GM12878 (cell line): ENCODE measurements around the gene BTBD1. TPM values are rescaled to one million over a fixed set of nuclear protein-coding genes. Genes with fewer than 3 reads are reported as not detected.

Source experiments
- ATAC-seq: fragments of 200-7000 bp; cut with Tn5 transposase; 3 replicates; pipeline ENCODE4 v1.9.1; 2020; ENCODE audit warnings: mild to moderate bottlenecking, moderate library complexity
- BruUV-seq: library from RNA; stranded (reverse); fragments of 400-500 nt; replicated peaks from 2 replicates; lab custom pipeline; 2021; lab: Mats Ljungman, UMichigan
- CTCF ChIA-PET: fragments of 300-600 bp; sonication (Branson Sonifier 250); formaldehyde crosslinking; extraction: SDS; loops from one replicate; lab custom pipeline; 2021; ENCODE audit warnings: inconsistent platforms; lab: Yijun Ruan, JAX
- POLR2A ChIA-PET: fragments of 350-600 bp; formaldehyde crosslinking; extraction: SDS; loops from one replicate; lab custom pipeline; 2021; ENCODE audit warnings: inconsistent platforms; lab: Charles Lee
- RAD21 ChIA-PET: fragments of 300-600 bp; sonication (Branson Sonifier 250); formaldehyde crosslinking; loops from one replicate; lab custom pipeline; 2023; ENCODE audit warnings: antibody characterized with exemption; ENCODE audit not compliant: unreplicated experiment; lab: Charles Lee
- SMC1A ChIA-PET: fragments of 300-600 bp; sonication (Branson Sonifier 250); formaldehyde crosslinking; loops from one replicate; lab custom pipeline; 2023; ENCODE audit not compliant: unreplicated experiment, uncharacterized antibody; lab: Charles Lee
- DNase-seq: peaks from one replicate; pipeline ENCODE4 v3.0.0-alpha.2; 2011; ENCODE audit warnings: low read depth, low spot score
- FAIRE-seq: peaks from 3 replicates; lab custom pipeline; 2011; peaks lifted over from hg19 to GRCh38; lab: Jason Lieb, UNC
- H2AFZ ChIP-seq: 2 replicates; pipeline ENCODE4 v1.6.0; 2011; ENCODE audit warnings: low read depth, low read length, control low read depth; ENCODE audit not compliant: control insufficient read depth
- H3K27ac ChIP-seq: 2 replicates; pipeline ENCODE4 v1.5.1; 2011; ENCODE audit warnings: control low read depth; ENCODE audit not compliant: control insufficient read depth, insufficient read depth
- H3K27me3 ChIP-seq, 2 experiments: replicated peaks in 1 of 2; 2 replicates each; pipeline versions ENCODE4 v1.6.0 to v1.6.1; 2011; ENCODE audit warnings: low read length in 1 of 2; ENCODE audit not compliant: control insufficient read depth in 2 of 2, insufficient read depth in 2 of 2
- H3K36me3 ChIP-seq, 2 experiments: 2 replicates each; pipeline ENCODE4 v1.5.1; 2011; ENCODE audit warnings: low read length in 1 of 2; ENCODE audit not compliant: control insufficient read depth in 2 of 2, insufficient read depth in 2 of 2
- H3K4me1 ChIP-seq: 2 replicates; pipeline ENCODE4 v1.6.1; 2011; ENCODE audit warnings: mild to moderate bottlenecking, low read length, moderate library complexity, mixed read lengths; ENCODE audit not compliant: control insufficient read depth, insufficient read depth
- H3K4me2 ChIP-seq: 2 replicates; pipeline ENCODE4 v1.6.0; 2011; ENCODE audit warnings: control low read depth; ENCODE audit not compliant: control insufficient read depth, insufficient read depth
- H3K4me3 ChIP-seq: fragments of 200-600 bp; sonication (generic); 2 replicates; pipeline ENCODE4 v1.5.1; 2016
- H3K79me2 ChIP-seq: 2 replicates; pipeline ENCODE4 v1.6.0; 2011; ENCODE audit warnings: low read length; ENCODE audit not compliant: control insufficient read depth, insufficient read depth
- H3K9ac ChIP-seq: 2 replicates; pipeline ENCODE4 v1.8.0; 2011; ENCODE audit warnings: low read length, control low read depth, mixed read lengths; ENCODE audit not compliant: control insufficient read depth, insufficient read depth
- H3K9me3 ChIP-seq: replicated peaks from 3 replicates; pipeline ENCODE4 v1.5.1; 2011; ENCODE audit warnings: mild to moderate bottlenecking, low read length; ENCODE audit not compliant: control insufficient read depth, insufficient read depth
- H4K20me1 ChIP-seq: 2 replicates; pipeline ENCODE4 v1.6.0; 2011; ENCODE audit not compliant: control insufficient read depth, insufficient read depth
- BRCA1 ChIP-seq: IDR thresholded peaks from 2 replicates; pipeline ENCODE4 v1.6.1; 2011; ENCODE audit warnings: low read depth, low read length, improper control_type of control experiment
- CREM ChIP-seq: IDR thresholded peaks from 2 replicates; pipeline ENCODE4 v1.6.1; 2014; ENCODE audit warnings: antibody characterized with exemption, low read depth
- EZH2 ChIP-seq: IDR thresholded peaks from 2 replicates; pipeline ENCODE4 v1.6.1; 2012; ENCODE audit warnings: low read depth, mild to moderate bottlenecking, control low read depth, inconsistent platforms, low read length, borderline replicate concordance; ENCODE audit not compliant: control insufficient read depth
- IRF4 ChIP-seq: IDR thresholded peaks from 2 replicates; pipeline ENCODE4 v1.6.1; 2011; ENCODE audit warnings: low read depth, low read length
- LARP7 ChIP-seq: fragments of 450-650 bp; IDR thresholded peaks from 2 replicates; pipeline ENCODE4 v1.6.1; 2017; ENCODE audit warnings: mild to moderate bottlenecking
- MEF2B ChIP-seq: fragments of 450-650 bp; IDR thresholded peaks from 2 replicates; pipeline ENCODE4 v1.6.1; 2018; ENCODE audit warnings: mild to moderate bottlenecking, moderate library complexity; ENCODE audit not compliant: partially characterized antibody, poor library complexity, severe bottlenecking
- MLLT1 ChIP-seq: fragments of 450-650 bp; IDR thresholded peaks from 2 replicates; pipeline ENCODE4 v1.6.1; 2016; ENCODE audit warnings: mild to moderate bottlenecking
- PAX8 ChIP-seq: fragments of 450-650 bp; IDR thresholded peaks from 2 replicates; pipeline ENCODE4 v1.6.1; 2017; ENCODE audit warnings: mild to moderate bottlenecking, moderate library complexity
- POLR2A ChIP-seq: IDR thresholded peaks from 2 replicates; pipeline ENCODE4 v1.6.1; 2011; ENCODE audit warnings: low read depth, mild to moderate bottlenecking, low read length
- POLR2AphosphoS5 ChIP-seq: IDR thresholded peaks from 2 replicates; pipeline ENCODE4 v1.6.1; 2011; ENCODE audit warnings: mild to moderate bottlenecking, low read length, inconsistent platforms
- POU2F2 ChIP-seq: IDR thresholded peaks from 3 replicates; pipeline ENCODE4 v1.6.1; 2011; ENCODE audit warnings: low read depth, mild to moderate bottlenecking, low read length, borderline replicate concordance
- RB1 ChIP-seq: fragments of 450-650 bp; formaldehyde crosslinking; IDR thresholded peaks from 2 replicates; pipeline ENCODE4 v1.6.1; 2017; ENCODE audit warnings: mild to moderate bottlenecking, borderline replicate concordance
- TCF12 ChIP-seq: IDR thresholded peaks from 2 replicates; pipeline ENCODE4 v1.6.1; 2011; ENCODE audit warnings: low read depth, mild to moderate bottlenecking, low read length
- TCF3 ChIP-seq: IDR thresholded peaks from 2 replicates; pipeline ENCODE4 v1.6.1; 2012; ENCODE audit warnings: low read depth, mild to moderate bottlenecking, low read length, borderline replicate concordance; ENCODE audit not compliant: insufficient read depth
- WGBS: methylation state at CpG from one replicate; pipeline ENCODE4 v1.1.6; 2016; ENCODE audit warnings: low lambda C conversion rate; ENCODE audit not compliant: insufficient replicate concordance, insufficient coverage; ENCODE audit errors: missing lambda C conversion rate; 5-methylcytosine and 5-hydroxymethylcytosine counted together
- in situ Hi-C: fragments of 300-500 bp; cut with MboI; formaldehyde crosslinking; loops from 9 replicates; pipeline ENCODE4 v1.14.3; 2018; ENCODE audit warnings: mixed read lengths
- intact Hi-C: fragments of 100-400 bp; cut with micrococcal nuclease; formaldehyde crosslinking; loops from one replicate; pipeline ENCODE4 v1.14.2; 2022; ENCODE audit not compliant: unreplicated experiment
- polyA plus RNA-seq, 11 experiments: library from polyadenylated mRNA; depleted of rRNA in 4 of 11; unstranded in 6 of 11; stranded (reverse) in 5 of 11; fragments of >200 nt; fragmentation: Nextera tagmentation in 4 of 11; fragmentation: Illumina TruSeq in 1 of 11; extraction: Ambion mirVana in 4 of 11; extraction: Trizol in 1 of 11; gene quantifications; 1 replicate in 1 of 11; 2 replicates in 10 of 11; pipeline versions ENCODE4 v1.2.1 to v1.2.3, GENCODE V29; 2011 to 2016; ENCODE audit warnings: inconsistent platforms in 2 of 11, missing spikeins in 2 of 11, low read depth in 1 of 11
- total RNA-seq, 4 experiments: library from RNA; depleted of rRNA in 3 of 4; stranded (reverse); fragments of >200 nt in 3 of 4; fragmentation: Illumina TruSeq in 1 of 4; extraction: Trizol in 1 of 4; gene quantifications; 2 replicates each; pipeline versions ENCODE4 v1.2.1 to v1.2.3, GENCODE V29; 2013 to 2021
- TF ChIP-seq, protein P1 (sequence below): fragments of 450-650 bp; IDR thresholded peaks from 2 replicates; pipeline ENCODE4 v1.6.1; 2017; ENCODE audit warnings: mild to moderate bottlenecking, low read depth, inconsistent platforms; ENCODE audit not compliant: poor library complexity, severe bottlenecking

BTBD1 gene
- total and polyA plus RNA-seq, 10 of the 15 experiments (the other 5 are each of a cell fraction or from before 2014, with no cell fraction given): 17.5 to 90.4 (median 73.1) TPM

DNA sequence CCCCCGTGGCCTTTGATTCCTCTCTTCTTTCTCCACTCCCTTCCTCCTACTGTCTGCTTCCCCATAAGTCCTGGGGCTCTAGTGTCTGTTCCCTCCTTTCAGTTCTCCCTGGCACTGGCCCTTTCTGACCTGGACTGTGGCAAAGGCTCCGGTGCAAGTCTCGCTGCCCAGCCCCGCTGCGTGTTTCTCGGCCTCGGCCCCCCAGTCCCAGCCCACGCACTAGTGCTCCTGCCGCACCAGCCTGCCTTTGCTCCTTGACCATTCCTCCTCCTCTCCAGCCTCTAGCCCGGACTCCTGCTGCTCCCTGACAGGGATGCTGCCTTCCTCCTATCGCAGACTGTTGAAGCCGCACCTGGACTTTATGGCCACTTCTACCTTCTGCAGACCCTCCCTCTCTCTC is 42.5 kb upstream of the BTBD1 start (continued):
- no peak for TF ChIP-seq MLLT1
- TF ChIP-seq CREM: no peak
- TF ChIP-seq MEF2B: no peak

GRCh38 chr15:83108266-83109219 is 41.5 kb upstream of the BTBD1 start:
- intact Hi-C loops: no loop called here
- DNase-seq: peak; percentile 24
- ChIA-PET POLR2A (no interaction called here), CTCF (no interaction called here), SMC1A (interaction anchor here (0.5 to 0.8 kb wide), 2 partner anchors 40 to 537 kb away, joined by 3 to 4 read pairs; no protein-coding TSS in a partner anchor), RAD21 (no interaction called here)
- in situ Hi-C loops: no loop called here
- 25% methylated on average over 21 of the region's 21 CpGs for WGBS
- Histone ChIP-seq H4K20me1 (no peaks in the 10 kb centered on the region), H3K27me3 (no peaks in the 10 kb centered on the region), H3K4me1 (peaks cover 19% of the 10 kb centered on the region), H3K4me2 (peak overlapping the region; percentile 93), H3K9ac (no peak overlapping the region), H3K9me3 (no peaks in the 10 kb centered on the region), H3K27ac (no peak overlapping the region), H3K4me3 (peak overlapping the region; percentile 67), H3K79me2 (no peaks in the 10 kb centered on the region; the same call in 1 of the 2 replicates), H2AFZ (peak overlapping the region; percentile 81), H3K36me3 (peaks cover 0 to 1% of the 10 kb centered on the region in 2 experiments; a peak in 2 of 4 replicates)
- ATAC-seq: peak; percentile 83
- BruUV-seq: no TSS peak
- FAIRE-seq: peak; percentile 90
- TF ChIP-seq POLR2A (peak; percentile 66; the same call in 1 of the 2 replicates), RB1 (no peak), LARP7 (no peak), IRF4 (0 out of 2 replicates have a peak, but pooled peaks have one; percentile 7), BRCA1 (0 out of 2 replicates have a peak, but pooled peaks have one; percentile 25), POU2F2 (0 out of 3 replicates have a peak, but pooled peaks have one; percentile 8), TCF12 (peak; percentile 59; the same call in 1 of the 2 replicates), EZH2 (no peak), POLR2AphosphoS5 (0 out of 2 replicates have a peak, but pooled peaks have one; percentile 42), PAX8 (no peak), TCF3 (0 out of 2 replicates have a peak, but pooled peaks have one; percentile 38)
- TF ChIP-seq, protein P1, sequence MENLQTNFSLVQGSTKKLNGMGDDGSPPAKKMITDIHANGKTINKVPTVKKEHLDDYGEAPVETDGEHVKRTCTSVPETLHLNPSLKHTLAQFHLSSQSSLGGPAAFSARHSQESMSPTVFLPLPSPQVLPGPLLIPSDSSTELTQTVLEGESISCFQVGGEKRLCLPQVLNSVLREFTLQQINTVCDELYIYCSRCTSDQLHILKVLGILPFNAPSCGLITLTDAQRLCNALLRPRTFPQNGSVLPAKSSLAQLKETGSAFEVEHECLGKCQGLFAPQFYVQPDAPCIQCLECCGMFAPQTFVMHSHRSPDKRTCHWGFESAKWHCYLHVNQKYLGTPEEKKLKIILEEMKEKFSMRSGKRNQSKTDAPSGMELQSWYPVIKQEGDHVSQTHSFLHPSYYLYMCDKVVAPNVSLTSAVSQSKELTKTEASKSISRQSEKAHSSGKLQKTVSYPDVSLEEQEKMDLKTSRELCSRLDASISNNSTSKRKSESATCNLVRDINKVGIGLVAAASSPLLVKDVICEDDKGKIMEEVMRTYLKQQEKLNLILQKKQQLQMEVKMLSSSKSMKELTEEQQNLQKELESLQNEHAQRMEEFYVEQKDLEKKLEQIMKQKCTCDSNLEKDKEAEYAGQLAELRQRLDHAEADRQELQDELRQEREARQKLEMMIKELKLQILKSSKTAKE: no peak
